ENCODE measurements around the gene RB1. TPM values are rescaled to one million over a fixed set of nuclear protein-coding genes. Genes with fewer than 3 reads are reported as not detected.
"Not testable (repeated sequence)": the region's sequence is repeated elsewhere in the genome, so short reads cannot be mapped to it uniquely, and the experiment has no call there.

Gene RB1
- total RNA-seq, 1 experiment from 2014 or later, result 36.7 TPM

GRCh38 chr13:48415516-48415915 is 112.0 kb downstream of the RB1 start (continued):
- no peak for TF ChIP-seq ZBTB33 (IDR thresholded peaks at IDR 0.05; ENCODE audit: extremely low read depth, insufficient replicate concordance, low read length)
- TF ChIP-seq ZFX (IDR thresholded peaks at IDR 0.05), result no peak
- TF ChIP-seq POLR2AphosphoS5 (IDR thresholded peaks at IDR 0.05; ENCODE audit: low read depth, low read length), result no peak
- TF ChIP-seq YY1 (IDR thresholded peaks at IDR 0.05; ENCODE audit: extremely low read depth, insufficient replicate concordance, low read depth, low read length), result no peak
- TF ChIP-seq CBX3 (IDR thresholded peaks at IDR 0.05; ENCODE audit: low read depth), result no peak
- no peak for TF ChIP-seq TCF7L2 (IDR thresholded peaks at IDR 0.05; ENCODE audit: borderline replicate concordance, extremely low read depth, insufficient read depth, insufficient read length)
- TF ChIP-seq MAX (IDR thresholded peaks at IDR 0.05), result no peak

GRCh38 chr13:48422003-48422402 is 118.5 kb downstream of the RB1 start:
- H3K4me3 ChIP-seq (replicated peaks in 1 of 2; ENCODE audit: low read depth in 1 of 2, low read length in 2 of 2); H3K27ac ChIP-seq (ENCODE audit: low read depth, low read length); H3K79me2 ChIP-seq (ENCODE audit: insufficient read depth, low read length); intact Hi-C loops (cut with micrococcal nuclease); H3K4me2 ChIP-seq (ENCODE audit: low read length); H4K20me1 ChIP-seq (ENCODE audit: insufficient read depth); H3K9ac ChIP-seq (ENCODE audit: low read length); BruUV-seq (replicated peaks); DNase-seq (ENCODE audit: low read depth, low spot score); POLR2A ChIA-PET; H3K9me3 ChIP-seq (ENCODE audit: control insufficient read depth in 1 of 2, insufficient read depth in 1 of 2, low read depth in 1 of 2, low read length in 2 of 2); H3K9me2 ChIP-seq (ENCODE audit: insufficient read depth); ATAC-seq; RAD21 ChIA-PET (ENCODE audit: low non-redundant PET in 1 of 2, low total read pairs in 2 of 2, uncharacterized antibody in 2 of 2, unreplicated experiment in 2 of 2); H3K36me3 ChIP-seq (ENCODE audit: control insufficient read depth in 1 of 2, insufficient read depth in 2 of 2, low read length in 2 of 2); H3K4me1 ChIP-seq (ENCODE audit: control insufficient read depth in 1 of 2, insufficient read depth in 2 of 2, low read length in 2 of 2); H2AFZ ChIP-seq (ENCODE audit: low read depth, low read length, poor library complexity, severe bottlenecking); CTCF ChIA-PET; H3K27me3 ChIP-seq (ENCODE audit: insufficient read depth, low read length): not testable (repeated sequence)
